Neural progenitor cell (in vitro differentiated cells): ENCODE results near the gene SPRR3. TPM values are rescaled to one million over a fixed set of nuclear protein-coding genes. Genes with fewer than 3 reads are reported as not detected.

Experiments
- DNase-seq: peaks from one replicate; pipeline ENCODE4 v3.0.0-alpha.2; 2016; ENCODE audit warnings: low spot score
- H2AFZ ChIP-seq: fragments of 200-600 bp; sonication (generic); replicated peaks from 2 replicates; pipeline ENCODE4 v1.6.1; 2016; ENCODE audit warnings: antibody characterized with exemption
- H3F3A ChIP-seq: fragments of 200-600 bp; sonication (generic); 2 replicates; pipeline ENCODE4 v1.6.1; 2016; ENCODE audit warnings: antibody characterized with exemption, low read depth
- H3K27ac ChIP-seq: fragments of 200-600 bp; sonication (generic); 2 replicates; pipeline ENCODE4 v1.5.1; 2016; ENCODE audit warnings: mild to moderate bottlenecking
- H3K27me3 ChIP-seq: fragments of 200-600 bp; sonication (generic); 2 replicates; pipeline ENCODE4 v1.6.1; 2016; ENCODE audit warnings: mild to moderate bottlenecking, moderate library complexity
- H3K36me3 ChIP-seq: fragments of 200-600 bp; sonication (generic); 2 replicates; pipeline ENCODE4 v1.5.1; 2016
- H3K4me1 ChIP-seq: fragments of 200-600 bp; sonication (generic); 2 replicates; pipeline ENCODE4 v1.6.1; 2016; ENCODE audit warnings: mixed run types
- H3K4me2 ChIP-seq: fragments of 200-600 bp; sonication (generic); 2 replicates; pipeline ENCODE4 v1.6.1; 2016
- H3K4me3 ChIP-seq: fragments of 200-600 bp; sonication (generic); 2 replicates; pipeline ENCODE4 v1.5.1; 2016
- H3K79me2 ChIP-seq: fragments of 200-600 bp; sonication (generic); 2 replicates; pipeline ENCODE4 v1.6.1; 2016; ENCODE audit warnings: low read depth
- H3K9ac ChIP-seq: fragments of 200-600 bp; sonication (generic); 2 replicates; pipeline ENCODE4 v1.6.1; 2016
- H3K9me3 ChIP-seq: fragments of 200-600 bp; sonication (generic); 2 replicates; pipeline ENCODE4 v1.5.1; 2016; ENCODE audit warnings: low read depth
- H4K20me1 ChIP-seq: fragments of 200-600 bp; sonication (generic); 2 replicates; pipeline ENCODE4 v1.6.1; 2016; ENCODE audit warnings: low read depth
- H3K27ac Mint-ChIP-seq: 3 replicates; pipeline ENCODE4 v1.8.0; 2021; ENCODE audit warnings: mixed read lengths
- H3K27me3 Mint-ChIP-seq: 2 replicates; pipeline ENCODE4 v1.8.0; 2022; ENCODE audit warnings: low read depth, mild to moderate bottlenecking, inconsistent platforms, moderate library complexity, mixed read lengths; ENCODE audit not compliant: insufficient read depth
- H3K36me3 Mint-ChIP-seq: 3 replicates; pipeline ENCODE4 v1.8.0; 2021; ENCODE audit warnings: mixed read lengths
- H3K4me1 Mint-ChIP-seq: 3 replicates; pipeline ENCODE4 v1.8.0; 2021; ENCODE audit warnings: mixed read lengths
- H3K4me3 Mint-ChIP-seq: 3 replicates; pipeline ENCODE4 v1.8.0; 2021; ENCODE audit warnings: mild to moderate bottlenecking, moderate library complexity, mixed read lengths
- H3K9me3 Mint-ChIP-seq: 3 replicates; pipeline ENCODE4 v1.8.0; 2020; ENCODE audit warnings: mixed read lengths
- EZH2 ChIP-seq: fragments of 200-600 bp; sonication (generic); IDR thresholded peaks from 2 replicates; pipeline ENCODE4 v1.6.1; 2017; ENCODE audit warnings: antibody characterized with exemption, mild to moderate bottlenecking, moderate library complexity
- EZH2phosphoT487 ChIP-seq: fragments of 200-600 bp; sonication (generic); IDR thresholded peaks from 2 replicates; pipeline ENCODE4 v1.6.1; 2017; ENCODE audit warnings: antibody characterized with exemption
- total RNA-seq: library from RNA; depleted of rRNA; stranded (reverse); fragments of >200 nt; gene quantifications from 2 replicates; pipeline ENCODE4 v1.2.3, GENCODE V29; 2015; ENCODE audit warnings: low replicate concordance
- TF ChIP-seq, protein P1 (sequence below): fragments of 200-600 bp; sonication (generic); IDR thresholded peaks from 2 replicates; pipeline ENCODE4 v1.5.1; 2017; ENCODE audit warnings: antibody characterized with exemption, mild to moderate bottlenecking

SPRR3 gene
- total RNA-seq, 1 donor from 2014 or later: not detected

DNA sequence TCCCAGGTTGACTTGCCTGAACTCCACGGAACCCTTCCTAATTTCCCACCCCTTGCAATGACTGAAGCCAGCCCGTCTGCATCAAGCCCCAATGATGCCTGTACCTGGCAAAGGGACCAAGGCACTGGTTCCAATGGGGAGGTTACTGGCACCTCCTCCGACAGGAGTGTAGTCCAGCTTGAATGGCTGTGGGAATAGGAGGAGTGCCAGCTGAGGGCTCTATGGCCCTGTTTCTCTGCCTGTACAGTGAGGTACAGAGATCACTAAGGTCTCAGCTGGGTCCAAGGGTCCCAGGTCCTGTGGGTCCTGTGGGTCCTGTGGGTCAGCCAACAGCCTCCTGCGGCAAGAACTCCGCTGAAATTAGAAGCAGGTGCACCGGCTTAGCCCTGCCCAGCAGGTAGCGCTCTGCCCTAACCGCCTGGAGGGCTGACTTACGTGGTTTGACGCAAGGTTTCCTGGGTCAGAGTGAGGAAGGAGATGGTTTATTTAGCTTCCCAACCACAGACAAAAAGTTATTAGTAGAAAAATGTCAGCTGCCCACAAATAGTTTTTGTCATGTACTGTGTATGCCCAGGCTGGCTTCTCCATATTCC is 41.0 kb upstream of the SPRR3 start:
- DNase-seq: no peak
- Histone ChIP-seq H3K4me1 (no peaks in the 10 kb centered on the region), H4K20me1 (no peaks in the 10 kb centered on the region), H3K4me3 (no peak overlapping the region), H3K36me3 (no peaks in the 10 kb centered on the region), H3K79me2 (no peaks in the 10 kb centered on the region), H3F3A (no peaks in the 10 kb centered on the region), H3K27me3 (no peaks in the 10 kb centered on the region), H2AFZ (no peak overlapping the region), H3K4me2 (no peak overlapping the region), H3K27ac (no peak overlapping the region), H3K9ac (no peak overlapping the region), H3K9me3 (peaks cover 5% of the 10 kb centered on the region)
- Mint-ChIP-seq H3K27me3 (no peaks in the 10 kb centered on the region), H3K4me3 (no peak overlapping the region), H3K36me3 (no peaks in the 10 kb centered on the region), H3K4me1 (no peaks in the 10 kb centered on the region), H3K27ac (no peak overlapping the region), H3K9me3 (no peaks in the 10 kb centered on the region)
- TF ChIP-seq, protein P1, sequence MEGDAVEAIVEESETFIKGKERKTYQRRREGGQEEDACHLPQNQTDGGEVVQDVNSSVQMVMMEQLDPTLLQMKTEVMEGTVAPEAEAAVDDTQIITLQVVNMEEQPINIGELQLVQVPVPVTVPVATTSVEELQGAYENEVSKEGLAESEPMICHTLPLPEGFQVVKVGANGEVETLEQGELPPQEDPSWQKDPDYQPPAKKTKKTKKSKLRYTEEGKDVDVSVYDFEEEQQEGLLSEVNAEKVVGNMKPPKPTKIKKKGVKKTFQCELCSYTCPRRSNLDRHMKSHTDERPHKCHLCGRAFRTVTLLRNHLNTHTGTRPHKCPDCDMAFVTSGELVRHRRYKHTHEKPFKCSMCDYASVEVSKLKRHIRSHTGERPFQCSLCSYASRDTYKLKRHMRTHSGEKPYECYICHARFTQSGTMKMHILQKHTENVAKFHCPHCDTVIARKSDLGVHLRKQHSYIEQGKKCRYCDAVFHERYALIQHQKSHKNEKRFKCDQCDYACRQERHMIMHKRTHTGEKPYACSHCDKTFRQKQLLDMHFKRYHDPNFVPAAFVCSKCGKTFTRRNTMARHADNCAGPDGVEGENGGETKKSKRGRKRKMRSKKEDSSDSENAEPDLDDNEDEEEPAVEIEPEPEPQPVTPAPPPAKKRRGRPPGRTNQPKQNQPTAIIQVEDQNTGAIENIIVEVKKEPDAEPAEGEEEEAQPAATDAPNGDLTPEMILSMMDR: no peak
- TF ChIP-seq EZH2phosphoT487 (no peak), EZH2 (no peak)

DNA sequence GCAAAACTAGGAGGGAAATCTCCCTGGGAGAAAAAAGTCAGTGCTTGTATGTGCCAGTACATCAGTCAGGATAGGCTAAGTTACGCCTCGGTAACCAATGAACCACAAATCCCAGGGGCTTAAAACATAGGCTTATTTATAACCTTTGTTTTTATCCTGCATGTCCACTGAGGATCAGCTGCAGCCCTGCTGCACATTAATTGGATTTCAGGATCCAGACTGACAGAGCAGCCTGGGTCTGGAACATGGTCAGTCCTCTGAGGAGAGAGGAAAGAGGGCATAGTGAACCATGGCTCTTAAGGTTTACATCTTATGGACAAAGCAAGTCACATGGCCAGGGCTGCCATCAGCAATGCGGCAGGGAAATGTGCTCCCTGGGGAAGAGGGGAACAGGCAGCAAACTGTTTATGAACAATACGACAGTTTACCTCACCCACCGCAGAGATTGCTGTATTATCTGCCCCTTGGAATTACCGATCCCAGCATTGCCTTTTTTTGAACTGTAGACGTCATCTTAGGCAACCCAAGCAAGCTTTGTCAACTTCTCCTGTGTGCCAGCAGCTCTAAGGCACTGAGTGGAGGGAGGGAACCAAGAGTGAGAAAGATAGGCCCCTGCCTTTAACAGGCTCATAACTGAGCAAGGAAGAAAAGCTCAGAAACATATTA is 40.2 kb upstream of the SPRR3 start:
- Histone ChIP-seq H3K4me3 (no peak overlapping the region), H3F3A (no peaks in the 10 kb centered on the region), H3K9ac (no peak overlapping the region), H3K4me1 (no peaks in the 10 kb centered on the region), H4K20me1 (no peaks in the 10 kb centered on the region), H3K36me3 (no peaks in the 10 kb centered on the region), H3K9me3 (peaks cover 5% of the 10 kb centered on the region), H3K27me3 (no peaks in the 10 kb centered on the region), H3K4me2 (no peak overlapping the region), H3K79me2 (no peaks in the 10 kb centered on the region), H2AFZ (no peak overlapping the region), H3K27ac (no peak overlapping the region)
- no peaks in the 10 kb centered on the region for H3K4me1 Mint-ChIP-seq
- TF ChIP-seq EZH2phosphoT487: no peak
- no peak for DNase-seq
- no peaks in the 10 kb centered on the region for H3K27me3 Mint-ChIP-seq
- H3K9me3 Mint-ChIP-seq: no peaks in the 10 kb centered on the region
- H3K4me3 Mint-ChIP-seq: no peak overlapping the region
- no peaks in the 10 kb centered on the region for H3K36me3 Mint-ChIP-seq
- H3K27ac Mint-ChIP-seq: no peak overlapping the region

DNA sequence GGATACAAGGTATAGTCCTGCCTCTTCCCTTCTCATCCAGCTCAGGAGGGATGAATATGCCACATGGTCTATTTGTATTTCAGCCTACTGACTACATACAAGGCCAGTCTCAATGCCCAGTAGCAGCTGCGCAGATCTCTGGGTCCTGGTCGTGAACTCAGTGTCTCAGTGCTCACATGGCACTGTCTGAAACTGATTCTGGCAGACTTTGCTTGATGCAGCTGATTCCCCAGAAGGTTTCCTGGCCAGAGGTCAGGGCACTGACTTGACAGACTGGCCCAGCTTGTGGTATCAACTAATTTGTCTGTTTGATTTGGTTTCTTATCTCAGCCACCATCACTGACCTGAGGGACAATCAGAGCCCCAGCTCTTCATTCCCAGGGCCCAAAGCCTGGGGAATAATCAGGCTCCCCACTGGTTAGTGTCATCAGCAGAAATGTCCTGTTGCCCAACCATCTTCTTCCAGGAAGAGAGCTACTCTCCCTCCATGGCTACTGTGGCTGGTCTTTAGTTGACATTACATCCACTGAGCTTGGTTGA is 38.6 kb upstream of the SPRR3 start:
- Histone ChIP-seq H3K9ac (no peak overlapping the region), H2AFZ (no peak overlapping the region), H3K4me3 (no peak overlapping the region), H3K4me2 (no peak overlapping the region), H4K20me1 (no peaks in the 10 kb centered on the region), H3K4me1 (no peaks in the 10 kb centered on the region), H3K27me3 (no peaks in the 10 kb centered on the region), H3K79me2 (no peaks in the 10 kb centered on the region), H3K36me3 (no peaks in the 10 kb centered on the region), H3K9me3 (peaks cover 5% of the 10 kb centered on the region), H3K27ac (no peak overlapping the region), H3F3A (no peaks in the 10 kb centered on the region)
- DNase-seq: no peak
- H3K4me3 Mint-ChIP-seq: no peak overlapping the region
- H3K36me3 Mint-ChIP-seq: no peaks in the 10 kb centered on the region
- TF ChIP-seq EZH2phosphoT487: no peak
- TF ChIP-seq, protein P1: no peak
- TF ChIP-seq EZH2: no peak
- no peaks in the 10 kb centered on the region for H3K4me1 Mint-ChIP-seq
- no peaks in the 10 kb centered on the region for H3K9me3 Mint-ChIP-seq
- H3K27me3 Mint-ChIP-seq: no peaks in the 10 kb centered on the region
- H3K27ac Mint-ChIP-seq: no peak overlapping the region

DNA sequence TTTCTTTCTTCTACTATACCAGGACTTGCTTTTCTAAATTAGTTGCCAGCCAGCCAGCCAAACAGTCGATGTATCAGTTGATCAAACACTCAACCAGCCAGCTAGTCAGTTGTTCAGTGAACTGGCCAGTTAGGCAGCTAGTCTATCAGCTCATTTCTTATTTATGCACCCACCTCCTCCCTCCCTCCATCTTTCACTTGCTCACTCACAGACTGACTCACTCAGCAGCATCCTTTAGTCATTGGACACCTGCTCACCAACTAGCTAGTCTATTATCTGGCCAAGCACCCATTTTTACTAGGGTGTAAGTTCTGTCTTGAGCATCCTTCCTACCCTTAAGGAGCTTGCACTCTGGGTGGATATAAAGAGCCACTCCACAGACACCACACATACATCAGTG is 37.0 kb upstream of the SPRR3 start:
- H3K4me2 ChIP-seq: no peak overlapping the region
- no peak overlapping the region for H3K27ac ChIP-seq
- Mint-ChIP-seq H3K4me3 (no peak overlapping the region), H3K27ac (no peak overlapping the region), H3K4me1 (no peaks in the 10 kb centered on the region), H3K9me3 (peaks cover 2% of the 10 kb centered on the region), H3K27me3 (no peaks in the 10 kb centered on the region), H3K36me3 (no peaks in the 10 kb centered on the region)
- H3K27me3 ChIP-seq: no peaks in the 10 kb centered on the region
- no peak overlapping the region for H3K9ac ChIP-seq
- H3K36me3 ChIP-seq: no peaks in the 10 kb centered on the region
- no peak overlapping the region for H2AFZ ChIP-seq
- no peak for TF ChIP-seq EZH2
- TF ChIP-seq EZH2phosphoT487: no peak
- TF ChIP-seq, protein P1: no peak
- H4K20me1 ChIP-seq: no peaks in the 10 kb centered on the region
- H3K4me1 ChIP-seq: no peaks in the 10 kb centered on the region
- no peaks in the 10 kb centered on the region for H3F3A ChIP-seq
- H3K79me2 ChIP-seq: no peaks in the 10 kb centered on the region
- no peak for DNase-seq
- H3K4me3 ChIP-seq: no peak overlapping the region
- H3K9me3 ChIP-seq: peaks cover 5% of the 10 kb centered on the region
